Epithelial cell of esophagus (primary cell): ENCODE results near the gene SPHK2.

ENCODE experiments used
- DNase-seq: peaks from one replicate; pipeline ENCODE4 v3.0.0; 2010; ENCODE audit warnings: low read depth
- H3K4me3 ChIP-seq: 2 replicates; pipeline ENCODE4 v1.5.1; 2011; ENCODE audit warnings: mild to moderate bottlenecking, low read length, control low read depth
- TF ChIP-seq, protein P1 (sequence below): IDR thresholded peaks from 2 replicates; pipeline ENCODE4 v1.5.1; 2011; ENCODE audit warnings: low read depth, mild to moderate bottlenecking, low read length, control low read depth, inconsistent platforms; ENCODE audit not compliant: insufficient read depth; ENCODE audit errors: missing control alignments

The SPHK2 gene

DNA sequence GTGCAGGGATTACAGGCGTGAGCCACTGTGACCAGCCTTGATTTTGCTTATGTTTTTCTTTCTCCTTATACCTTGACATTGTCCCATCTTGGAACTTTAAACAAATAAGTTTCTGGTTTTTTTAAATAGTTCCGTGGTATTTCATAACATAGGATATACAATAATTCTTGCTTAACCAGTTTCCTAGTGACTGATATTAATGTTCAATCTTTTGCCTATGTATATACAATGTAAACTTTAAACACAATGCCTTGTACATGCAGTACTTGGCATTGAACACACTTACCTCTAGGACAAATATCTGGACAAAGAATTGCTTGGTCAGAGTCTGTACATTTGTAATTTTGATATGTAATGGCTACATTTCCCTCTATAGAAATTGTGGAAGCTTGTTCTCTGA is 37.1 kb upstream of the SPHK2 start:
- TF ChIP-seq, protein P1, sequence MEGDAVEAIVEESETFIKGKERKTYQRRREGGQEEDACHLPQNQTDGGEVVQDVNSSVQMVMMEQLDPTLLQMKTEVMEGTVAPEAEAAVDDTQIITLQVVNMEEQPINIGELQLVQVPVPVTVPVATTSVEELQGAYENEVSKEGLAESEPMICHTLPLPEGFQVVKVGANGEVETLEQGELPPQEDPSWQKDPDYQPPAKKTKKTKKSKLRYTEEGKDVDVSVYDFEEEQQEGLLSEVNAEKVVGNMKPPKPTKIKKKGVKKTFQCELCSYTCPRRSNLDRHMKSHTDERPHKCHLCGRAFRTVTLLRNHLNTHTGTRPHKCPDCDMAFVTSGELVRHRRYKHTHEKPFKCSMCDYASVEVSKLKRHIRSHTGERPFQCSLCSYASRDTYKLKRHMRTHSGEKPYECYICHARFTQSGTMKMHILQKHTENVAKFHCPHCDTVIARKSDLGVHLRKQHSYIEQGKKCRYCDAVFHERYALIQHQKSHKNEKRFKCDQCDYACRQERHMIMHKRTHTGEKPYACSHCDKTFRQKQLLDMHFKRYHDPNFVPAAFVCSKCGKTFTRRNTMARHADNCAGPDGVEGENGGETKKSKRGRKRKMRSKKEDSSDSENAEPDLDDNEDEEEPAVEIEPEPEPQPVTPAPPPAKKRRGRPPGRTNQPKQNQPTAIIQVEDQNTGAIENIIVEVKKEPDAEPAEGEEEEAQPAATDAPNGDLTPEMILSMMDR: no peak
- DNase-seq: no peak
- no peak overlapping the region for H3K4me3 ChIP-seq

DNA sequence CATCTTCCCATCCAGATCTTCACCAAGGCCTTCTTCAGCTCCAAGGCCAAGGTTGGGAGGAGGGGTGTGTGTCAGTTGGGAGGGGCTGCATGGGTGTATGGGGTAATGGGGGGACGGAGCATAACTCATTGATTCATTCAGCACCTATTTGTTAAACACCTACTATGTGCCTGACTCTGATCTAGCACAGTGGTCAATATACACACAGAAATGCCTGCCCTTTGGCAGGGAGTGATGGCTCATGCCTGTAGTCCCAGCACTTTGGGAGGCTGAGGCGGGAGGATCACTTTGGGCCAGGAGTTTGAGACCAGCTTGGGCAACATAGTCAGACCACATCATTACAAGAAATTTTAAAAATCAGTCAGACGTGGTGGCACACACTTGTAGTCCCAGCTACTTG is 31.9 kb upstream of the SPHK2 start:
- TF ChIP-seq, protein P1: no peak
- H3K4me3 ChIP-seq: no peak overlapping the region
- DNase-seq: no peak

DNA sequence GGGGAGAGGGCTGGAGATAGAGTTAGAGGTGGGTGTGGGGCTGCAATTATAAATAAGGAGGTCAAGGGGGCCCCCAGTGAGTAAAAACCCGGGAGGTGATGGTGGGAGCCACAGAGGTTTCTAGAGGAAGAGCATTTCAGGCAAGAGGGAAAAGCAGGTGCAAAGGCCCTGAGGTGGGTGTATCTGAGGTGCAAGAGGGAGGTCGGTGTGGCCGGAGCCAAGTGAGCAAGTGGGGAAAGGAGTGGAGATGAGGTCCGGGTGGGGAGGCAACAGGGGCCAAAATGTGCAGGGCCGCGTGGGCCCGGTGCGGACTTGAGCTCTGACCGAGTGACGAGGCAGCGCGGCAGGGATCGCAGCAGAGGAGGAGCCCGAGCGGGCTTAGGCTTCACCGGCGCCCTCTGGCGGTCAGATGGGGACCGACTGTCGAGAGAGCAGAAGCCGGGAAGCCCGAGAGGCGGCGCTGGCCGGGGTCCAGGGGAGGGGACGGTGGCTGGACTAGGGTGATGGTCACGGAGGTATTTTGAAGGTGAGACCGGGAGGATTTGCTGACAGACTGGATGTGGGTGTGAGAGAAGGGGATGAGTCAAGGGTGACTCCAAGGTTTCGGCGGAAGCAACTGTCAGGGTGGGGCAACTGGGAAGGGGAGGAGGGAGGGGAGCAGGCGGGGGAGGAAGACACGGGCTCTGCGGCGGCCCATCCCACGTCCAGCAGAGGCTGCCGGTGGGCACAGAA is 30.5 kb upstream of the SPHK2 start:
- DNase-seq: peak; percentile 99
- TF ChIP-seq, protein P1: peak; percentile 89
- H3K4me3 ChIP-seq: no peak overlapping the region

DNA sequence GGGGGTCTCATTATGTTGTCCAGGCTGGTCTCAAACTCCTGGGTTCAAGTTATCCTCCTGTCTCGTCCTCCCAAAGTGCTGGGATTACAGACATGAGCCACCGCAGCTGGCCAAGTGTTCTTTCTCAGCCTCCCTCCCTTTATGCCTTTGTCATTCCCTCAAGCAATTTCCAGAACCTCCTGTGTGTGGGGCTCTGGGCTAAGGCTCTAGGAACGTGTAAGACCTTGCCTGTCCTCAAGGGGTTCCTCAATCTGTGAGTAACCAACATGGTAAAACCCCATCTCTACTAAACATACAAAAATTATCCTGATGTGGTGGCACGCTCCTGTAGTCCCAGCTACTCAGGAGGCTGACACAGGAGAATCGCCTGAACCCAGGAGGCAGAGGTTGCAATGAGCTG is 28.3 kb upstream of the SPHK2 start:
- TF ChIP-seq, protein P1: peak; percentile 7
- peak; percentile 42 for DNase-seq
- H3K4me3 ChIP-seq: no peak overlapping the region

DNA sequence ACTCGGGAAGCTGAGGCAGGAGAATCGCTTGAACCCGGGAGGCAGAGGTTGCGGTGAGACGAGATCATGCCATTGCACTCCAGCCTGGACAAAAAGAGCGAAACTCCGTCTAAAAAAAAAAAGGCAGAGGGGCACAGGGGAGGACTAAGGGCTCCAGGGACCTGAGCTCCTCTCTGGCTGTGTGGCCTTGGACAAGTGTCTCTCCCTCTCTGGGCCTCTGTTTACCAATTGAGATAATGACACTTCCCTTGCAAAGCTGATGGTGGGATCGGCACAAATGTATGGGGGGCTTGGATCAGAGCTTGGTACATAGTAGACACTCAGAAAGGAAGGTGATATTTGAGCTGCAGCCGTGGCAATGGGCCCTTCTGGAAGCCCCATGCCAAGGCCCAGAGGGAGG is 24.1 kb upstream of the SPHK2 start:
- TF ChIP-seq, protein P1: no peak
- H3K4me3 ChIP-seq: no peak overlapping the region
- DNase-seq: no peak

DNA sequence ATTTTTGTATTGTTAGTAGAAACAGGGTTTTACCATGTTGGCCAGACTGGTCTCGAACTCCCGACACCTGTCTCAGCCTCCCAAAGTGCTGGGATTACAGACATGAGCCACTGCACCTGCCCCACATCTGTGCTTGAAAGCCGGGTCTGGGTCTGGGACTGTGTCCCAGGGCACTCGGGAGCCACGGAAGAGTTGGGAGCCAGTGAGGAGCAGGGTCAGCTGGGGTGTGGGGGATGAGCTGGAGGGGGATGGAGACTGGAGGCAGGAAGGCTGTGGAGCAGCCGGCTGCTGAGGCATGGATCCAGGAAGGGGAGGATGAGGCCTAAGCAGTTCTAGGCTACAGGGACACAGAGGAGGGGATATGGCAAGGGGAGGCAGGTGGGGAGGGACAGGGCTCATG is 23.5 kb upstream of the SPHK2 start:
- H3K4me3 ChIP-seq: no peak overlapping the region
- TF ChIP-seq, protein P1: no peak
- DNase-seq: no peak

DNA sequence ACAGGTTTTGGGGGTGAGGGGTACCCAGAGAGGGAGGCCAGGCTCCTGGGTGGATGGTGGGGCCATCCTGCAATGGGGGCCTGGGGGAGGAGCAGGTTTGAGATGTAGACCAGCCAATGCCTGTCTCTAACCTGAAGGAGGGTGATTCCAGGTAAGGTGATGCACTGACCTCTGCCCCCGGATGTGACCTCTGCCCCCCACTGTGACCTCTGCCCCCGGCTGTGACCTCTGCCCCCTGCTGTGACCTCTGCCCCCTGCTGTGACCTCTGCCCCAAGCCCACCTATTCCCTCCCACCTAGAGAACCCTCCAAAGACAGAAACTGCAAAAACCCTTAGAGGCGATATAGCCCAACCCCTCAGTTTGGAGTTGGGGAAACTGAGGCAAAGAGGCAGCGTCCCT is 23.1 kb upstream of the SPHK2 start:
- no peak for DNase-seq
- no peak overlapping the region for H3K4me3 ChIP-seq
- TF ChIP-seq, protein P1: no peak
